ENCODE measurements around the gene EEIG2. TPM values are rescaled to one million over a fixed set of nuclear protein-coding genes. Genes with fewer than 3 reads are reported as not detected.

EEIG2 gene
- total and polyA plus RNA-seq, 9 of the 15 experiments (the other 6 are each of a cell fraction or from before 2014, with no cell fraction given), result 6.1 to 26.9 (median 15.2) TPM

DNA sequence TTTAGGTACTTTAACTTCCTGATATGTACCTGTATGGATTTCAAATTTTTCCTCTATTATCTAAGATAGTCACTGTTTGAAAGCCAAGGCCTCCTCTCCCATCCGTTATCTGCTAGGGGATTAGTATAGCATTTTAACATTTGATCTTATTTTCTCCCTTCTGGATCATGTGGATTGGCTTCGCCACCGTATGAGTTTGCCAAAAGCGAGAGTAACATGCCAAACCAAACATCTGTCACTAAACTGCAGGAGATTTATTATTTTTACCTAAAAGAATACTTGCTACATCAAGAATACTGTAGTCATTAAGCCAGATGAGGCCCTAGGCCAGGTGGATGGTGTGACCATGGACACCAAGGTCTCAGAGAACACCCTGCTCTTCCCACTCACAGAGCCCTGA lies 28.5 kb upstream of the EEIG2 start:
- Histone ChIP-seq H3K79me2 (ENCODE audit: control insufficient read depth, insufficient read depth, low read length) (no peaks in the 10 kb centered on the region), H3K27me3 (ENCODE audit: control insufficient read depth in 2 of 2, insufficient read depth in 2 of 2, low read length in 2 of 2) (no peaks in the 10 kb centered on the region), H3K27ac (ENCODE audit: extremely low read depth, low read depth, low read length) (no peak overlapping the region), H4K20me1 (replicated peaks; ENCODE audit: control insufficient read depth, insufficient read depth, low read length) (no peaks in the 10 kb centered on the region), H3K4me2 (ENCODE audit: insufficient read depth, low read length) (no peak overlapping the region), H3K4me3 (no peak overlapping the region), H2AFZ (ENCODE audit: low read depth, low read length) (peak overlapping the region; percentile 43), H3K9me3 (replicated peaks; ENCODE audit: control insufficient read depth, insufficient read depth, low read depth, low read length) (peaks cover 4% of the 10 kb centered on the region), H3K4me1 (replicated peaks in 1 of 2; ENCODE audit: control insufficient read depth in 2 of 2, insufficient read depth in 2 of 2, low read length in 2 of 2) (peaks cover 23 to 31% of the 10 kb centered on the region in 2 experiments; a peak in 4 of 5 replicates), H3K9ac (ENCODE audit: insufficient read depth in 1 of 2, low read depth in 2 of 2, low read length in 2 of 2) (no peak overlapping the region), H3K36me3 (ENCODE audit: control insufficient read depth, insufficient read depth, low read length) (no peaks in the 10 kb centered on the region), H3K9me1 (ENCODE audit: control insufficient read depth, insufficient read depth, low read length) (no peaks in the 10 kb centered on the region)
- POLR2A ChIA-PET, result interaction anchor here (1.0 to 1.2 kb wide), 3 partner anchors 10 to 28 kb away, joined by 3 read pairs; partner anchors contain the start of gene EEIG2
- ATAC-seq (no peak), FAIRE-seq (no peak), DNase-seq (ENCODE audit: extremely low read depth in 1 of 4, low spot score in 3 of 4) (no peak)
- CTCF ChIA-PET (ENCODE audit: low intra/inter-chr PET ratio), result no interaction called here
- WGBS (ENCODE audit: insufficient coverage, low coverage, missing lambda C conversion rate), result 67% methylated on average over 4 of the region's 4 CpGs
- in situ Hi-C loops (cut with MboI), result no loop called here
- no peak for TF ChIP-seq ZNF76 (CRISPR knock-in tag; IDR thresholded peaks at IDR 0.05; ENCODE audit: borderline replicate concordance)
- BruUV-seq (replicated peaks), result no TSS peak
- intact Hi-C loops (cut with micrococcal nuclease), result no loop called here

DNA sequence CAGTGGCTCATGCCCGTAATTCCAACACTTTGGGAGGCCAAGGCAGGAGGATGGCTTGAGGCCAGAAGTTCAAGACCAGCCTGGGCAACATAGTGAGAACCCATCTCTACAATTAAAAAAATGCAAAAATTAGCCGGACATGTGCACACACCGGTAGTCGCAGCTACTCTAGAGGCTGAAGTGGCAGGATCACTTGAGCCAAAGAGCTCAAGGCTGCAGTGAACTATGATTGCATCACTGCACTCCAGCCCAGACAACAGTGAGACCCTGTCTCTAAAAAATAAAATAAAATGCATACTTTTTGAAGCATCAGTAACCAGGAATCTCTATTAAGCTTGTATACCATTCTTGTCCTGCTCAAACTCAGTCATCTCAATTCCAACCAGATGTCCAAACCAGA lies 27.2 kb upstream of the EEIG2 start:
- no peak overlapping the region for H3K4me3 ChIP-seq
- FAIRE-seq (no peak), ATAC-seq (no peak), DNase-seq (ENCODE audit: extremely low read depth in 1 of 4, low spot score in 3 of 4) (no peak)
- no peak overlapping the region for H3K9ac ChIP-seq (ENCODE audit: insufficient read depth in 1 of 2, low read depth in 2 of 2, low read length in 2 of 2)
- peak overlapping the region; percentile 56; the same call in 1 of the 2 replicates for H3K4me2 ChIP-seq (ENCODE audit: insufficient read depth, low read length)
- no peak overlapping the region for H3K27ac ChIP-seq (ENCODE audit: extremely low read depth, low read depth, low read length)
- CTCF ChIA-PET (ENCODE audit: low intra/inter-chr PET ratio), result no interaction called here
- 69% methylated on average over 4 of the region's 4 CpGs for WGBS (ENCODE audit: insufficient coverage, low coverage, missing lambda C conversion rate)
- H2AFZ ChIP-seq (ENCODE audit: low read depth, low read length), result no peak overlapping the region
- H3K9me3 ChIP-seq (replicated peaks; ENCODE audit: control insufficient read depth, insufficient read depth, low read depth, low read length), result peaks cover 4% of the 10 kb centered on the region
- H3K27me3 ChIP-seq (ENCODE audit: control insufficient read depth in 2 of 2, insufficient read depth in 2 of 2, low read length in 2 of 2), result no peaks in the 10 kb centered on the region
- intact Hi-C loops (cut with micrococcal nuclease), result loop anchor here (2.0 kb wide), 1 partner anchor 28 kb away; the partner anchor contains the start of gene EEIG2
- no peaks in the 10 kb centered on the region for H3K9me1 ChIP-seq (ENCODE audit: control insufficient read depth, insufficient read depth, low read length)
- H3K4me1 ChIP-seq (replicated peaks in 1 of 2; ENCODE audit: control insufficient read depth in 2 of 2, insufficient read depth in 2 of 2, low read length in 2 of 2), result peaks cover 23 to 31% of the 10 kb centered on the region in 2 experiments; a peak in 4 of 5 replicates
- in situ Hi-C loops (cut with MboI), result no loop called here
- no peaks in the 10 kb centered on the region for H3K79me2 ChIP-seq (ENCODE audit: control insufficient read depth, insufficient read depth, low read length)
- POLR2A ChIA-PET, result interaction anchor here (0.9 to 3.0 kb wide), 5 partner anchors 10 to 73 kb away, joined by 4 to 23 read pairs (median 5); partner anchors contain the start of gene EEIG2
- H3K36me3 ChIP-seq (ENCODE audit: control insufficient read depth, insufficient read depth, low read length), result no peaks in the 10 kb centered on the region
- no peaks in the 10 kb centered on the region for H4K20me1 ChIP-seq (replicated peaks; ENCODE audit: control insufficient read depth, insufficient read depth, low read length)
- BruUV-seq (replicated peaks), result no TSS peak
- TF ChIP-seq IFI16 (CRISPR knock-in tag; IDR thresholded peaks at IDR 0.05) (0 out of 2 replicates have a peak, but pooled peaks have one; percentile 3), SAFB (IDR thresholded peaks at IDR 0.05; ENCODE audit: borderline replicate concordance, low read depth, low read length) (no peak), CEBPG (CRISPR knock-in tag; IDR thresholded peaks at IDR 0.05) (peak; percentile 53; the same call in 1 of the 2 replicates), CEBPG (tag; conservative IDR thresholded peaks at IDR 0.05 in 1 of 2, IDR thresholded peaks at IDR 0.05 in 1 of 2) (peak in 1 of 2 experiments; percentile 60; a peak in 3 of 4 replicates), NFIX (CRISPR knock-in tag; IDR thresholded peaks at IDR 0.05; ENCODE audit: low read depth) (no peak), DPF2 (IDR thresholded peaks at IDR 0.05) (no peak), ZZZ3 (IDR thresholded peaks at IDR 0.05) (no peak), MCM7 (IDR thresholded peaks at IDR 0.05) (no peak), NCOA6 (IDR thresholded peaks at IDR 0.05) (no peak), SMC3 (conservative IDR thresholded peaks at IDR 0.05; ENCODE audit: insufficient read depth, low read depth, low read length) (no peak), CEBPB (tag; IDR thresholded peaks at IDR 0.05) (peak; percentile 69), CC2D1A (IDR thresholded peaks at IDR 0.05) (no peak), ZNF561 (CRISPR knock-in tag; conservative IDR thresholded peaks at IDR 0.05) (no peak)
- TF ChIP-seq, protein P1, sequence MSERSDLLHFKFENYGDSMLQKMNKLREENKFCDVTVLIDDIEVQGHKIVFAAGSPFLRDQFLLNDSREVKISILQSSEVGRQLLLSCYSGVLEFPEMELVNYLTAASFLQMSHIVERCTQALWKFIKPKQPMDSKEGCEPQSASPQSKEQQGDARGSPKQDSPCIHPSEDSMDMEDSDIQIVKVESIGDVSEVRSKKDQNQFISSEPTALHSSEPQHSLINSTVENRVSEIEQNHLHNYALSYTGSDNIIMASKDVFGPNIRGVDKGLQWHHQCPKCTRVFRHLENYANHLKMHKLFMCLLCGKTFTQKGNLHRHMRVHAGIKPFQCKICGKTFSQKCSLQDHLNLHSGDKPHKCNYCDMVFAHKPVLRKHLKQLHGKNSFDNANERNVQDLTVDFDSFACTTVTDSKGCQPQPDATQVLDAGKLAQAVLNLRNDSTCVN (CRISPR knock-in tag; IDR thresholded peaks at IDR 0.05), result no peak
- TF ChIP-seq, protein P2, sequence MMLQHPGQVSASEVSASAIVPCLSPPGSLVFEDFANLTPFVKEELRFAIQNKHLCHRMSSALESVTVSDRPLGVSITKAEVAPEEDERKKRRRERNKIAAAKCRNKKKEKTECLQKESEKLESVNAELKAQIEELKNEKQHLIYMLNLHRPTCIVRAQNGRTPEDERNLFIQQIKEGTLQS (IDR thresholded peaks at IDR 0.05), result peak; percentile 77
- TF ChIP-seq, protein P2 (CRISPR knock-in tag; conservative IDR thresholded peaks at IDR 0.05), result no peak

All from K562 (cell line).